SU-DHL-6 (cell line): Measurements from ENCODE around the gene RUNX2.

Source experiments
- EZH2phosphoT487 ChIP-seq: fragments of 200-600 bp; sonication (generic), shearing (Covaris generic); conservative IDR thresholded peaks from 2 replicates; pipeline ENCODE4 v1.6.1; 2018; ENCODE audit warnings: mild to moderate bottlenecking, antibody characterized with exemption, low read length, moderate library complexity, mixed read lengths
- TF ChIP-seq, protein P1 (sequence below): fragments of 200-600 bp; sonication (generic); IDR thresholded peaks from one replicate; pipeline ENCODE4 v1.5.1; 2017; ENCODE audit warnings: antibody characterized with exemption, mild to moderate bottlenecking, low read length, moderate library complexity; ENCODE audit not compliant: insufficient read depth, poor library complexity, severe bottlenecking

- TF ChIP-seq, protein P1, sequence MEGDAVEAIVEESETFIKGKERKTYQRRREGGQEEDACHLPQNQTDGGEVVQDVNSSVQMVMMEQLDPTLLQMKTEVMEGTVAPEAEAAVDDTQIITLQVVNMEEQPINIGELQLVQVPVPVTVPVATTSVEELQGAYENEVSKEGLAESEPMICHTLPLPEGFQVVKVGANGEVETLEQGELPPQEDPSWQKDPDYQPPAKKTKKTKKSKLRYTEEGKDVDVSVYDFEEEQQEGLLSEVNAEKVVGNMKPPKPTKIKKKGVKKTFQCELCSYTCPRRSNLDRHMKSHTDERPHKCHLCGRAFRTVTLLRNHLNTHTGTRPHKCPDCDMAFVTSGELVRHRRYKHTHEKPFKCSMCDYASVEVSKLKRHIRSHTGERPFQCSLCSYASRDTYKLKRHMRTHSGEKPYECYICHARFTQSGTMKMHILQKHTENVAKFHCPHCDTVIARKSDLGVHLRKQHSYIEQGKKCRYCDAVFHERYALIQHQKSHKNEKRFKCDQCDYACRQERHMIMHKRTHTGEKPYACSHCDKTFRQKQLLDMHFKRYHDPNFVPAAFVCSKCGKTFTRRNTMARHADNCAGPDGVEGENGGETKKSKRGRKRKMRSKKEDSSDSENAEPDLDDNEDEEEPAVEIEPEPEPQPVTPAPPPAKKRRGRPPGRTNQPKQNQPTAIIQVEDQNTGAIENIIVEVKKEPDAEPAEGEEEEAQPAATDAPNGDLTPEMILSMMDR: no peak
- no peak for TF ChIP-seq EZH2phosphoT487
Measured at GRCh38 chr6:45558858-45559257, 230.7 kb downstream of the RUNX2 start.
